ENCODE results near the gene DLEC1. TPM values are rescaled to one million over a fixed set of nuclear protein-coding genes. Genes with fewer than 3 reads are reported as not detected.

DLEC1 gene
- total and polyA plus RNA-seq, 9 of the 15 experiments (the other 6 are each of a cell fraction or from before 2014, with no cell fraction given) = 0.07 to 0.08 TPM; not detected in 7

- H3K36me3 ChIP-seq (ENCODE audit: control insufficient read depth, insufficient read depth, low read length) = peaks cover 65% of the 10 kb centered on the region
Observed at GRCh38 chr3:38000965-38001455, 38.0 kb upstream of the DLEC1 start.

More at GRCh38 chr3:38000965-38001455, 38.0 kb upstream of the DLEC1 start:
- intact Hi-C loops (cut with micrococcal nuclease) (no loop called here), in situ Hi-C loops (cut with MboI) (no loop called here)
- peaks cover 4% of the 10 kb centered on the region; the same call in 1 of the 3 replicates for H3K79me2 ChIP-seq (ENCODE audit: control insufficient read depth, insufficient read depth, low read length)
- TF ChIP-seq CBX2 (IDR thresholded peaks at IDR 0.05; ENCODE audit: insufficient read depth, low read length, poor library complexity, severe bottlenecking) (no peak), CCAR2 (IDR thresholded peaks at IDR 0.05; ENCODE audit: low read depth, low read length) (no peak), ARID2 (IDR thresholded peaks at IDR 0.05) (no peak), HMG20A (CRISPR knock-in tag; conservative IDR thresholded peaks at IDR 0.05) (no peak), NFATC3 (IDR thresholded peaks at IDR 0.05) (no peak), SNAPC5 (CRISPR knock-in tag; IDR thresholded peaks at IDR 0.05) (no peak), CTCF (IDR thresholded peaks at IDR 0.05 in 2 of 3, conservative IDR thresholded peaks at IDR 0.05 in 1 of 3; ENCODE audit: insufficient read depth in 2 of 3, low read depth in 1 of 3, low read length in 3 of 3) (no peak), HEY1 (CRISPR knock-in tag; IDR thresholded peaks at IDR 0.05; ENCODE audit: borderline replicate concordance) (no peak), MED1 (CRISPR knock-in tag; IDR thresholded peaks at IDR 0.05; ENCODE audit: borderline replicate concordance) (no peak), STAG1 (CRISPR knock-in tag; IDR thresholded peaks at IDR 0.05; ENCODE audit: borderline replicate concordance) (no peak), SREBF1 (IDR thresholded peaks at IDR 0.05; ENCODE audit: borderline replicate concordance, low read depth, low read length) (no peak), NFE2L1 (tag; IDR thresholded peaks at IDR 0.05; ENCODE audit: borderline replicate concordance, low read depth) (no peak)
- ChIA-PET CTCF (ENCODE audit: low intra/inter-chr PET ratio) (interaction anchor here (1.3 to 5.0 kb wide), 2 partner anchors 25 to 146 kb away, joined by 4 to 62 read pairs; no protein-coding TSS in a partner anchor), POLR2A (interaction anchor here (0.6 to 1.2 kb wide), 3 partner anchors 8 to 1606 kb away, joined by 3 to 5 read pairs (median 3); no protein-coding TSS in a partner anchor)
- FAIRE-seq (no peak), ATAC-seq (no peak), DNase-seq (ENCODE audit: extremely low read depth in 1 of 4, low spot score in 3 of 4) (no peak)
- H3K4me1 ChIP-seq (replicated peaks in 1 of 2; ENCODE audit: control insufficient read depth in 2 of 2, insufficient read depth in 2 of 2, low read length in 2 of 2) = peaks cover 36 to 52% of the 10 kb centered on the region in 2 experiments
- no TSS peak for BruUV-seq (replicated peaks)
- H3K9me3 ChIP-seq (replicated peaks; ENCODE audit: control insufficient read depth, insufficient read depth, low read depth, low read length) = no peaks in the 10 kb centered on the region
- H3K9me1 ChIP-seq (ENCODE audit: control insufficient read depth, insufficient read depth, low read length) = peaks cover 5% of the 10 kb centered on the region
- 76% methylated on average over 6 of the region's 6 CpGs for WGBS (ENCODE audit: insufficient coverage, low coverage, missing lambda C conversion rate)
- no peak overlapping the region for H3K27ac ChIP-seq (ENCODE audit: extremely low read depth, low read depth, low read length)
- H3K4me3 ChIP-seq = no peak overlapping the region
- H2AFZ ChIP-seq (ENCODE audit: low read depth, low read length) = no peak overlapping the region
- no peak overlapping the region for H3K4me2 ChIP-seq (ENCODE audit: insufficient read depth, low read length)
- H4K20me1 ChIP-seq (replicated peaks; ENCODE audit: control insufficient read depth, insufficient read depth, low read length) = peaks cover 14% of the 10 kb centered on the region
- H3K27me3 ChIP-seq (ENCODE audit: control insufficient read depth in 2 of 2, insufficient read depth in 2 of 2, low read length in 2 of 2) = no peaks in the 10 kb centered on the region
- H3K9ac ChIP-seq (ENCODE audit: insufficient read depth in 1 of 2, low read depth in 2 of 2, low read length in 2 of 2) = peak overlapping the region in 1 of 2 experiments; percentile 53; a peak in 1 of 4 replicates
